Measurements from ENCODE around the gene DPH3. TPM values are rescaled to one million over a fixed set of nuclear protein-coding genes. Genes with fewer than 3 reads are reported as not detected.
"Not testable (repeated sequence)": the region's sequence is repeated elsewhere in the genome, so short reads cannot be mapped to it uniquely, and the experiment has no call there.

The DPH3 gene
- 10 to 100 TPM; 17.2 to 26.4 (median 21.3) TPM for polyA plus RNA-seq (ENCODE audit: low read depth in 6 of 6)

- H3K4me1 Mint-ChIP-seq, result peaks cover 12 to 35% (median 14%) of the 10 kb centered on the region in 3 donors
- H3K36me3 Mint-ChIP-seq, result peaks cover 3 to 5% of the 10 kb centered on the region in 2 donors
- H3K27me3 Mint-ChIP-seq, result no peaks in the 10 kb centered on the region
- peak; percentile 99 for DNase-seq
- peak; percentile 91 to 93 for ATAC-seq (ENCODE audit: low read depth in 2 of 2)
- peak within 1 kb of the TSS; percentile 83 to 100 (median 96) for H3K4me3 Mint-ChIP-seq
- H3K27ac Mint-ChIP-seq, result peak within 1 kb of the TSS; percentile 98 to 100 (median 100)
- H3K9me3 Mint-ChIP-seq, result no peaks in the 10 kb centered on the region
These were observed at the start of gene DPH3, which contains the start of gene OXNAD1 for GRCh38 chr3:16264708-16265454. DPH3 (minus strand) TSS chr3:16264943; CDS start chr3:16264876, 67 bp downstream. OXNAD1 (plus strand) TSS chr3:16265212; CDS start chr3:16270953, 5,741 bp downstream.

GRCh38 chr3:16313886-16314645, 49.3 kb upstream of the DPH3 start:
- no peaks in the 10 kb centered on the region for H3K27me3 Mint-ChIP-seq
- H3K36me3 Mint-ChIP-seq, result peaks cover 7 to 18% of the 10 kb centered on the region in 2 donors
- no peaks in the 10 kb centered on the region for H3K9me3 Mint-ChIP-seq
- DNase-seq, result no peak
- peak overlapping the region in 4 of 6 donors; percentile 49 to 86 (median 74) for H3K27ac Mint-ChIP-seq
- peaks cover 14 to 46% (median 18%) of the 10 kb centered on the region in 3 donors for H3K4me1 Mint-ChIP-seq
- no peak overlapping the region for H3K4me3 Mint-ChIP-seq
- no peak for ATAC-seq (ENCODE audit: low read depth in 2 of 2)

- Mint-ChIP-seq H3K27ac (peak overlapping the region; percentile 76 to 95 (median 84)), H3K36me3 (peaks cover 11 to 17% of the 10 kb centered on the region in 2 donors), H3K4me1 (peaks cover 14 to 46% (median 18%) of the 10 kb centered on the region in 3 donors)
These were observed 47.3 kb upstream of the DPH3 start for GRCh38 chr3:16311960-16312451.

GRCh38 chr3:16310486-16310885, 45.7 kb upstream of the DPH3 start:
- ATAC-seq (ENCODE audit: low read depth in 2 of 2); H3K4me3 Mint-ChIP-seq; DNase-seq; H3K27me3 Mint-ChIP-seq; H3K9me3 Mint-ChIP-seq: not testable (repeated sequence)
- Mint-ChIP-seq H3K27ac (peak overlapping the region in 1 of 6 donors; percentile 76), H3K4me1 (peaks cover 14 to 43% (median 18%) of the 10 kb centered on the region in 3 donors), H3K36me3 (peaks cover 10 to 14% of the 10 kb centered on the region in 2 donors)

More at GRCh38 chr3:16311960-16312451, 47.3 kb upstream of the DPH3 start:
- Mint-ChIP-seq H3K9me3 (no peaks in the 10 kb centered on the region), H3K4me3 (peak overlapping the region in 6 of 8 donors; percentile 13 to 80 (median 58)), H3K27me3 (no peaks in the 10 kb centered on the region)
- DNase-seq, result peak; percentile 45
- ATAC-seq (ENCODE audit: low read depth in 2 of 2), result peak; percentile 92 to 94

GRCh38 chr3:16309558-16309957, 44.8 kb upstream of the DPH3 start:
- no peaks in the 10 kb centered on the region for H3K9me3 Mint-ChIP-seq
- ATAC-seq (ENCODE audit: low read depth in 2 of 2), result no peak
- no peak for DNase-seq
- peaks cover 12 to 13% of the 10 kb centered on the region in 2 donors for H3K36me3 Mint-ChIP-seq
- H3K4me1 Mint-ChIP-seq, result peaks cover 14 to 47% (median 18%) of the 10 kb centered on the region in 3 donors
- no peak overlapping the region for H3K4me3 Mint-ChIP-seq
- no peaks in the 10 kb centered on the region for H3K27me3 Mint-ChIP-seq
- H3K27ac Mint-ChIP-seq, result peak overlapping the region in 4 of 6 donors; percentile 1 to 76 (median 34)

- Mint-ChIP-seq H3K36me3 (peaks cover 12 to 17% of the 10 kb centered on the region in 2 donors), H3K4me1 (peaks cover 14 to 44% (median 18%) of the 10 kb centered on the region in 3 donors), H3K27ac (no peak overlapping the region), H3K4me3 (no peak overlapping the region), H3K27me3 (no peaks in the 10 kb centered on the region), H3K9me3 (no peaks in the 10 kb centered on the region)
- no peak for ATAC-seq (ENCODE audit: low read depth in 2 of 2)
- no peak for DNase-seq
These were observed 44.0 kb upstream of the DPH3 start for GRCh38 chr3:16308727-16309126.

GRCh38 chr3:16307832-16308531, 43.2 kb upstream of the DPH3 start:
- ATAC-seq (ENCODE audit: low read depth in 2 of 2) (no peak), DNase-seq (no peak)
- H3K27ac Mint-ChIP-seq, result peak overlapping the region in 3 of 6 donors; percentile 6 to 18 (median 17)
- H3K4me3 Mint-ChIP-seq, result no peak overlapping the region
- H3K4me1 Mint-ChIP-seq, result peaks cover 19 to 41% (median 22%) of the 10 kb centered on the region in 3 donors
- no peaks in the 10 kb centered on the region for H3K27me3 Mint-ChIP-seq
- H3K9me3 Mint-ChIP-seq, result no peaks in the 10 kb centered on the region
- H3K36me3 Mint-ChIP-seq, result peaks cover 16 to 23% of the 10 kb centered on the region in 2 donors

GRCh38 chr3:16305111-16305541, 40.4 kb upstream of the DPH3 start:
- Mint-ChIP-seq H3K27ac (peak overlapping the region in 5 of 6 donors; percentile 41 to 74 (median 60)), H3K9me3 (no peaks in the 10 kb centered on the region), H3K4me1 (peaks cover 19 to 44% (median 22%) of the 10 kb centered on the region in 3 donors), H3K36me3 (peaks cover 16 to 34% of the 10 kb centered on the region in 2 donors), H3K27me3 (no peaks in the 10 kb centered on the region), H3K4me3 (no peak overlapping the region)
- DNase-seq (no peak), ATAC-seq (ENCODE audit: low read depth in 2 of 2) (no peak)

- ATAC-seq (ENCODE audit: low read depth in 2 of 2) (no peak), DNase-seq (no peak)
- peaks cover 19 to 45% (median 21%) of the 10 kb centered on the region in 3 donors for H3K4me1 Mint-ChIP-seq
- no peaks in the 10 kb centered on the region for H3K27me3 Mint-ChIP-seq
- H3K9me3 Mint-ChIP-seq, result no peaks in the 10 kb centered on the region
- H3K4me3 Mint-ChIP-seq, result no peak overlapping the region
- H3K36me3 Mint-ChIP-seq, result peaks cover 11 to 34% of the 10 kb centered on the region in 2 donors
- peak overlapping the region in 5 of 6 donors; percentile 41 to 74 (median 62) for H3K27ac Mint-ChIP-seq
These were observed 39.6 kb upstream of the DPH3 start for GRCh38 chr3:16304061-16305010.

GRCh38 chr3:16303037-16303575, 38.4 kb upstream of the DPH3 start:
- Mint-ChIP-seq H3K4me3 (no peak overlapping the region), H3K36me3 (peaks cover 11 to 34% of the 10 kb centered on the region in 2 donors), H3K27me3 (no peaks in the 10 kb centered on the region), H3K27ac (peak overlapping the region in 2 of 6 donors; percentile 46 to 70), H3K9me3 (no peaks in the 10 kb centered on the region), H3K4me1 (peaks cover 26 to 53% (median 26%) of the 10 kb centered on the region in 3 donors)
- ATAC-seq (ENCODE audit: low read depth in 2 of 2), result no peak
- no peak for DNase-seq

- no peak overlapping the region for H3K4me3 Mint-ChIP-seq
- H3K4me1 Mint-ChIP-seq, result peaks cover 27 to 54% (median 28%) of the 10 kb centered on the region in 3 donors
- peaks cover 0 to 1% (median 0%) of the 10 kb centered on the region in 7 donors for H3K9me3 Mint-ChIP-seq
- H3K27me3 Mint-ChIP-seq, result no peaks in the 10 kb centered on the region
- peaks cover 9 to 28% of the 10 kb centered on the region in 2 donors for H3K36me3 Mint-ChIP-seq
- no peak for ATAC-seq (ENCODE audit: low read depth in 2 of 2)
- H3K27ac Mint-ChIP-seq, result no peak overlapping the region
- no peak for DNase-seq
These were observed 37.4 kb upstream of the DPH3 start for GRCh38 chr3:16302082-16302631.
